PC-3 (cell line): ENCODE results near the gene OXCT1.

ENCODE experiments used
- EZH2 ChIP-seq: fragments of 300-600 bp; sonication (generic); IDR thresholded peaks from one replicate; pipeline ENCODE4 v1.6.1; 2017; ENCODE audit warnings: antibody characterized with exemption, mild to moderate bottlenecking, low read length; ENCODE audit not compliant: unreplicated experiment
- EZH2phosphoT487 ChIP-seq: fragments of 300-600 bp; sonication (generic); IDR thresholded peaks from 2 replicates; pipeline ENCODE4 v1.6.1; 2018; ENCODE audit warnings: mild to moderate bottlenecking, antibody characterized with exemption, low read length, borderline replicate concordance
- TF ChIP-seq, protein P1 (sequence below): fragments of 300-600 bp; sonication (generic); conservative IDR thresholded peaks from 2 replicates; pipeline ENCODE4 v1.5.1; 2017; ENCODE audit warnings: antibody characterized with exemption, low read depth, mild to moderate bottlenecking, low read length

DNA sequence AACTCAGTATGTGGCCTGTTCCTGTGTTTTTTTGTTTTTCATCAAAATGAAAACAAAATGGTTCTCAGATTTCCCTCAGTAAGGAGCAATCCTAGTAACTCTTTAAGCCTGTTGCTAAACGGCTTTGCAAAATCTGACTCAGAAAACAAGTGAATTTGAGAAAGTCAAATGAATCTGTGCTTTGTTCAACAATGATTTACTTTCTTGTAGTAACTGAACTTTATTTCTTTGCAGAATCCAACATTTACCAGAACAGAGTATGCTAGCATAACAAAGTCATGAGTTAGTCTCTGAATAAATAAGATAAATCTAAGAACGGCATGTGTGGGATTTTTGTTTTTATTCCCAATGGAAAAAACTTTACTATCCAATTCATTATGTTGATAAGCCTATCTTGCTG is 93.8 kb downstream of the OXCT1 start:
- TF ChIP-seq, protein P1, sequence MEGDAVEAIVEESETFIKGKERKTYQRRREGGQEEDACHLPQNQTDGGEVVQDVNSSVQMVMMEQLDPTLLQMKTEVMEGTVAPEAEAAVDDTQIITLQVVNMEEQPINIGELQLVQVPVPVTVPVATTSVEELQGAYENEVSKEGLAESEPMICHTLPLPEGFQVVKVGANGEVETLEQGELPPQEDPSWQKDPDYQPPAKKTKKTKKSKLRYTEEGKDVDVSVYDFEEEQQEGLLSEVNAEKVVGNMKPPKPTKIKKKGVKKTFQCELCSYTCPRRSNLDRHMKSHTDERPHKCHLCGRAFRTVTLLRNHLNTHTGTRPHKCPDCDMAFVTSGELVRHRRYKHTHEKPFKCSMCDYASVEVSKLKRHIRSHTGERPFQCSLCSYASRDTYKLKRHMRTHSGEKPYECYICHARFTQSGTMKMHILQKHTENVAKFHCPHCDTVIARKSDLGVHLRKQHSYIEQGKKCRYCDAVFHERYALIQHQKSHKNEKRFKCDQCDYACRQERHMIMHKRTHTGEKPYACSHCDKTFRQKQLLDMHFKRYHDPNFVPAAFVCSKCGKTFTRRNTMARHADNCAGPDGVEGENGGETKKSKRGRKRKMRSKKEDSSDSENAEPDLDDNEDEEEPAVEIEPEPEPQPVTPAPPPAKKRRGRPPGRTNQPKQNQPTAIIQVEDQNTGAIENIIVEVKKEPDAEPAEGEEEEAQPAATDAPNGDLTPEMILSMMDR: no peak
- TF ChIP-seq EZH2 (no peak), EZH2phosphoT487 (no peak)
